SKM-1 (cell line): ENCODE data around the gene NEU3.
"Not testable (repeated sequence)": the region's sequence is repeated elsewhere in the genome, so short reads cannot be mapped to it uniquely, and the experiment has no call there.

ENCODE experiments used
- DNase-seq: peaks from one replicate; lab custom pipeline; 2025; ENCODE audit not compliant: unreplicated experiment; lab: John Stamatoyannopoulos, UW

NEU3 gene

GRCh38 chr11:74988541-74989259, at the start of gene NEU3:
Gene NEU3 (plus strand): TSS chr11:74988933. CDS start chr11:74989061, 128 bp downstream.
- peak; percentile 51 for DNase-seq

GRCh38 chr11:74941492-74941891, 47.2 kb upstream of the NEU3 start:
- DNase-seq = no peak

- DNase-seq = no peak
Measured at GRCh38 chr11:74942073-74942759, 46.5 kb upstream of the NEU3 start.

GRCh38 chr11:74948546-74948897, 40.2 kb upstream of the NEU3 start:
- DNase-seq = no peak

GRCh38 chr11:74948898-74949752, 39.6 kb upstream of the NEU3 start, which contains the start of the genes SPCS2 and XRRA1:
Gene SPCS2 (plus strand): TSS chr11:74949266. CDS start chr11:74949286, 20 bp downstream.
Gene XRRA1 (minus strand): TSS chr11:74949091. CDS start chr11:74940878, 8,213 bp downstream.
- DNase-seq = peak; percentile 91

- DNase-seq = no peak
Measured at GRCh38 chr11:74949753-74950137, 39.0 kb upstream of the NEU3 start.

- no peak for DNase-seq
Measured at GRCh38 chr11:74950374-74950969, 38.3 kb upstream of the NEU3 start.

- DNase-seq = no peak
Measured at GRCh38 chr11:74951226-74951625, 37.5 kb upstream of the NEU3 start.

GRCh38 chr11:74952752-74953151, 36.0 kb upstream of the NEU3 start:
- no peak for DNase-seq

- no peak for DNase-seq
Measured at GRCh38 chr11:74953451-74953850, 35.3 kb upstream of the NEU3 start.

- DNase-seq = no peak
Measured at GRCh38 chr11:74954199-74954598, 34.5 kb upstream of the NEU3 start.

- DNase-seq = no peak
Measured at GRCh38 chr11:74956397-74957015, 32.2 kb upstream of the NEU3 start.

- DNase-seq = no peak
Measured at GRCh38 chr11:74957937-74958629, 30.6 kb upstream of the NEU3 start.

- DNase-seq = not testable (repeated sequence)
Measured at GRCh38 chr11:74960128-74960527, 28.6 kb upstream of the NEU3 start.

GRCh38 chr11:74966651-74967050, 22.1 kb upstream of the NEU3 start:
- no peak for DNase-seq

- no peak for DNase-seq
Measured at GRCh38 chr11:74970852-74971395, 17.8 kb upstream of the NEU3 start.

- DNase-seq = no peak
Measured at GRCh38 chr11:74971424-74971823, 17.3 kb upstream of the NEU3 start.

GRCh38 chr11:74978041-74978440, 10.7 kb upstream of the NEU3 start:
- DNase-seq = no peak

- DNase-seq = peak; percentile 48
Measured at GRCh38 chr11:74980634-74981033, 8.1 kb upstream of the NEU3 start.

GRCh38 chr11:74981888-74982287, 6.8 kb upstream of the NEU3 start:
- no peak for DNase-seq
